ENCODE measurements around the gene CALR3. TPM values are rescaled to one million over a fixed set of nuclear protein-coding genes. Genes with fewer than 3 reads are reported as not detected.

Gene CALR3
- total RNA-seq, 2 experiments from 2014 or later = not detected

DNA sequence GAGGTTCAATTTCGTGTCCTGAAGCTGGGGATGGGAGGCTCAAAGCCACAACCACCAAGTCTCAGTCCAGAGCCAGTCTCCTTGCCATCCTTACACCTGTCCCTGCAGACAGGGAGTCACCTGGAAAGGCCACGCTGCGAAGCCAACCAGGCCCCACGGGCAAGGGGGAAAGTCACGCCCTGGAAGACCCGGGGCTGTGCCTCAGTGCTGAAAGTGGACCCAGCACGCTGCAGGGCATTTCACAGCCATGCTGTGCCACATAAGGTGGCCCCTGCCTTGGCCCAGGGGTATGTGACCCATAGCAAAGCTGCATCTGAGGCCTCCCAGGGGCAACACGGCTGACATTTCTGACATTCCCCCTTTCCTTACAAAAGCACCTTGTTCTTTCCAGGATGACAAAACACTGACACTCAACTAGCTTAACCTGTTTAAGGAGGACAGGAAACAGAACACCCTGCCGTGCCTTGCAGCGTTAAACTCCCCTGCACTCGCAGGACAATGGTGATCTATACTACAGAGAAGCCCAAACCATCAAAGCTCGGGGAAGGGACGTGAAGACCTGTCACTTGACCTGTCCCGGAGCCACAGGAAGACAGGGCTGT, 31.5 kb upstream of the CALR3 start:
- Histone ChIP-seq H3K4me1 (ENCODE audit: insufficient read depth, low read length) (no peaks in the 10 kb centered on the region), H3K9me3 (ENCODE audit: control insufficient read depth in 1 of 2, insufficient read depth in 1 of 2, low read length in 2 of 2) (no peaks in the 10 kb centered on the region), H3K27me3 (ENCODE audit: control insufficient read depth in 1 of 2, insufficient read depth in 2 of 2, low read length in 2 of 2) (no peaks in the 10 kb centered on the region), H3K27ac (ENCODE audit: low read depth in 1 of 2, low read length in 2 of 2) (no peak overlapping the region), H3K4me3 (ENCODE audit: low read length) (no peak overlapping the region), H3K36me3 (ENCODE audit: insufficient read depth, low read length) (peaks cover 94% of the 10 kb centered on the region)
- peaks cover 81% of the 10 kb centered on the region for H3K36me3 Mint-ChIP-seq (ENCODE audit: low read depth)
- DNase-seq = no peak
- ChIA-PET CTCF (interaction anchor here (0.8 to 0.9 kb wide), 2 partner anchors 34 to 110 kb away, joined by 3 read pairs; no protein-coding TSS in a partner anchor), POLR2A (no interaction called here)
- no peak overlapping the region for H3K4me3 Mint-ChIP-seq
- no peaks in the 10 kb centered on the region for H3K27me3 Mint-ChIP-seq
- no peak overlapping the region for H3K27ac Mint-ChIP-seq
- TF ChIP-seq CTCF (IDR thresholded peaks at IDR 0.05) = no peak
- intact Hi-C loops (cut with DNase I, micrococcal nuclease) = no loop called here
- no peak for ATAC-seq (ENCODE audit: poor library complexity)
- H3K4me1 Mint-ChIP-seq (ENCODE audit: low read depth) = no peaks in the 10 kb centered on the region
- no peaks in the 10 kb centered on the region for H3K9me3 Mint-ChIP-seq

GRCh38 chr19:16525751-16526481, 29.9 kb upstream of the CALR3 start:
- peaks cover 90% of the 10 kb centered on the region for H3K36me3 ChIP-seq (ENCODE audit: insufficient read depth, low read length)
- ATAC-seq (ENCODE audit: poor library complexity) = no peak
- CTCF ChIA-PET = no interaction called here

DNA sequence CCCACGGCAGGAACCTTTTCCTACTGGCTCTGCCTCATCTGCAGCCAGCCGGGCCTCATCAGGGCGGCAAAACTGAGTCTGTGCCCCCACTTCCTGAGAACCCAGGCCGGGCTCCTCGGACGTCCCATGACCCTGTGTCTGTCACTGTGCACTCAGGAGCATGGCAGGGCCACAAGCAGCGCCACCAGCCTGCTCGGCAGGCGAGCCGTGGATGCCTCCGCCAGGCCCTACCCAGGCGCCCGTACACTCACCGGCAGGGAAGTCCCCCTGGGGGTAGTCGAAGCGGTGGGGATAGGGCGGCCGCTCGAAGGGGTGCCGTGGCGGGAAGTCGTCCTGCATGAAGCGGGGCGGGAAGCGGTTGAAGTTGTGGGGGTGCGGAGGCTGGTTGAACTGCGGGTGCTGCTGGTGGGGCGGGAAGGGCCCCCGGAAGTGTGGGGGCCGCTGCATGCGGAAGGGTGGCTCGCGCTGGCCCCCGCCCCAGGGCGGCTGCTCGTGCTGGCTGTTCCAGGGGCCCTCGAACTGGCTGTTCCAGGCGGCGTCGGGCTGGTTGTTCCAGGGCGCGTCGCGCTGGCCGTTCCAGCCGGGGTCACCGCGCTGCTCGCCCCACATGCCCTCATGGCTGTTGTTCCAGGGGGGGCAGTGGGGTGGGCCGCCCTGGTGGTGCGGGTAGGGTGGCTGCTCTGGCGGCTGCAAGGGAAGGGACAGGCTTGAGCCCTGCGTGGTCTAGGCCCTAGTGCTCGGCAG, 29.2 kb upstream of the CALR3 start:
- Histone ChIP-seq H3K4me1 (ENCODE audit: insufficient read depth, low read length) (no peaks in the 10 kb centered on the region), H3K27me3 (ENCODE audit: control insufficient read depth in 1 of 2, insufficient read depth in 2 of 2, low read length in 2 of 2) (no peaks in the 10 kb centered on the region), H3K36me3 (ENCODE audit: insufficient read depth, low read length) (peaks cover 90% of the 10 kb centered on the region), H3K9me3 (ENCODE audit: control insufficient read depth in 1 of 2, insufficient read depth in 1 of 2, low read length in 2 of 2) (no peaks in the 10 kb centered on the region), H3K27ac (ENCODE audit: low read depth in 1 of 2, low read length in 2 of 2) (no peak overlapping the region), H3K4me3 (ENCODE audit: low read length) (no peak overlapping the region)
- no peak for TF ChIP-seq CTCF (IDR thresholded peaks at IDR 0.05)
- Mint-ChIP-seq H3K27me3 (no peaks in the 10 kb centered on the region), H3K4me1 (ENCODE audit: low read depth) (no peaks in the 10 kb centered on the region), H3K4me3 (no peak overlapping the region), H3K36me3 (ENCODE audit: low read depth) (peaks cover 78% of the 10 kb centered on the region), H3K27ac (no peak overlapping the region), H3K9me3 (no peaks in the 10 kb centered on the region)
- CTCF ChIA-PET = no interaction called here
- ATAC-seq (ENCODE audit: poor library complexity) = no peak
- intact Hi-C loops (cut with DNase I, micrococcal nuclease) = no loop called here
- POLR2A ChIA-PET = no interaction called here
- DNase-seq = no peak

More at GRCh38 chr19:16525751-16526481, 29.9 kb upstream of the CALR3 start:
- H3K4me3 Mint-ChIP-seq = no peak overlapping the region
- Histone ChIP-seq H3K27me3 (ENCODE audit: control insufficient read depth in 1 of 2, insufficient read depth in 2 of 2, low read length in 2 of 2) (no peaks in the 10 kb centered on the region), H3K4me1 (ENCODE audit: insufficient read depth, low read length) (no peaks in the 10 kb centered on the region), H3K4me3 (ENCODE audit: low read length) (no peak overlapping the region), H3K9me3 (ENCODE audit: control insufficient read depth in 1 of 2, insufficient read depth in 1 of 2, low read length in 2 of 2) (no peaks in the 10 kb centered on the region), H3K27ac (ENCODE audit: low read depth in 1 of 2, low read length in 2 of 2) (no peak overlapping the region)
- H3K9me3 Mint-ChIP-seq = no peaks in the 10 kb centered on the region
- POLR2A ChIA-PET = no interaction called here
- H3K27me3 Mint-ChIP-seq = no peaks in the 10 kb centered on the region
- intact Hi-C loops (cut with DNase I, micrococcal nuclease) = no loop called here
- no peak for TF ChIP-seq CTCF (IDR thresholded peaks at IDR 0.05)
- no peaks in the 10 kb centered on the region for H3K4me1 Mint-ChIP-seq (ENCODE audit: low read depth)
- DNase-seq = no peak
- peaks cover 75% of the 10 kb centered on the region for H3K36me3 Mint-ChIP-seq (ENCODE audit: low read depth)
- no peak overlapping the region for H3K27ac Mint-ChIP-seq

Data from CD4-positive, alpha-beta T cell (primary cell).